Ovary (tissue), 3 donors: ENCODE results near the gene TRMT61A.

Experiments
- POLR2A ChIP-seq: fragments of 450-650 bp; IDR thresholded peaks from one replicate; pipeline ENCODE4 v1.6.1; 2017; ENCODE audit warnings: antibody characterized with exemption, mild to moderate bottlenecking, moderate library complexity
- TF ChIP-seq, protein P1 (sequence below), 3 donors: fragments of 450-650 bp in 2 of 3; fragments of 200-600 bp in 1 of 3; IDR thresholded peaks; one replicate each; pipeline versions ENCODE4 v1.5.1 to v1.8.0; 2016 to 2022; ENCODE audit warnings: antibody characterized with exemption in 3 of 3, mild to moderate bottlenecking in 1 of 3
- donor health status: DM: no; HTN: no; CAD: no.

DNA sequence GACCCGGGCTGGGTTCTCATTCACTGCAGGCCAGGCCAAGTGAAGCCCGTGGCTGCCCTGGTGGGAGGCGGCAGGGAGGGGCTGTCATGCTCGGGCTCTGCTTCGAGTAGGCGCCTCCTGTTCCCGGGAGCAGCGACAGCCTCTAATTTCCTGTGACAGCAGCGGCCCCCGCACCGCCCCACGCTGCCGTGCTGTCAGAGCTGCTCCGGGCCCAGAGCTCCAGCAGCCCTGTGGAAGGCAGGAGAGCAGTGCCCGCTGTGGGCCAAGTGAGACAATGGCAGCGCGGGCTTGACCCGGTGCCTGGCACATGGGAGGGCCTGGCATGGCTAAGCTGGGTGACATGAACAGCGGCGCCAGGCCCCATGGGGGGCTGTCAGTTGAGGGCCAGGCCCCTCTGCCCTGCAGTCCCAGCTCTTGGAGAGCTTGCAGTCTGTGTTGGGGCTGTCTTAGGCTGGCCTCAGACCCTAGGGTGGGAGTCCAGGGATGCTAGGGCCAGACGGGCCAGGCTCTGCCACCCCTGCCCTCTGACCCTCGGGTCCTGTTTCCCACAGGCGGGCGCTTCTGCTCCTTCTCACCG, 5.1 kb downstream of the TRMT61A start:
- TF ChIP-seq POLR2A = no peak
- TF ChIP-seq, protein P1, sequence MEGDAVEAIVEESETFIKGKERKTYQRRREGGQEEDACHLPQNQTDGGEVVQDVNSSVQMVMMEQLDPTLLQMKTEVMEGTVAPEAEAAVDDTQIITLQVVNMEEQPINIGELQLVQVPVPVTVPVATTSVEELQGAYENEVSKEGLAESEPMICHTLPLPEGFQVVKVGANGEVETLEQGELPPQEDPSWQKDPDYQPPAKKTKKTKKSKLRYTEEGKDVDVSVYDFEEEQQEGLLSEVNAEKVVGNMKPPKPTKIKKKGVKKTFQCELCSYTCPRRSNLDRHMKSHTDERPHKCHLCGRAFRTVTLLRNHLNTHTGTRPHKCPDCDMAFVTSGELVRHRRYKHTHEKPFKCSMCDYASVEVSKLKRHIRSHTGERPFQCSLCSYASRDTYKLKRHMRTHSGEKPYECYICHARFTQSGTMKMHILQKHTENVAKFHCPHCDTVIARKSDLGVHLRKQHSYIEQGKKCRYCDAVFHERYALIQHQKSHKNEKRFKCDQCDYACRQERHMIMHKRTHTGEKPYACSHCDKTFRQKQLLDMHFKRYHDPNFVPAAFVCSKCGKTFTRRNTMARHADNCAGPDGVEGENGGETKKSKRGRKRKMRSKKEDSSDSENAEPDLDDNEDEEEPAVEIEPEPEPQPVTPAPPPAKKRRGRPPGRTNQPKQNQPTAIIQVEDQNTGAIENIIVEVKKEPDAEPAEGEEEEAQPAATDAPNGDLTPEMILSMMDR (IDR thresholded peaks at IDR 0.05) = no peak
